ENCODE data around the gene NRG3. TPM values are rescaled to one million over a fixed set of nuclear protein-coding genes. Genes with fewer than 3 reads are reported as not detected.
"Not testable (repeated sequence)": the region's sequence is repeated elsewhere in the genome, so short reads cannot be mapped to it uniquely, and the experiment has no call there.

Gene NRG3
- total RNA-seq, 1 donor from 2014 or later: 1.6 TPM

DNA sequence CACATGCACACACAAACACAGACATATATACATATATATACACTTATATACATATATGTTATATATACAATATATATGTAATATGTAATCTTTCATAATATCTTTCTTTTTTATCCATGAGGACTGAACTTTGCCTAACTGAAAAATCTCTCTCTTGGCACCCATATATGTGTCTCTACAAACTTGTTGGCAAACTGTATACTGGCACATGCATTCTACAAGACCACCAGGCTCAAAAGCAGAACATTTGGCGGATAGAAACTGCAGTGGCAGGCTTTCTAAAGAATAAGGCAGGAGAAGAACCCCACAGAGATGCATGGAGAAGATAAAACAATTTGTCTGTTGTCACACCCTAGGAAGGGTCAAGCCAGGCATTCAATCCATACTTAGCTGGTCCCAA lies 165.3 kb downstream of the NRG3 start:
- TF ChIP-seq, protein P1, sequence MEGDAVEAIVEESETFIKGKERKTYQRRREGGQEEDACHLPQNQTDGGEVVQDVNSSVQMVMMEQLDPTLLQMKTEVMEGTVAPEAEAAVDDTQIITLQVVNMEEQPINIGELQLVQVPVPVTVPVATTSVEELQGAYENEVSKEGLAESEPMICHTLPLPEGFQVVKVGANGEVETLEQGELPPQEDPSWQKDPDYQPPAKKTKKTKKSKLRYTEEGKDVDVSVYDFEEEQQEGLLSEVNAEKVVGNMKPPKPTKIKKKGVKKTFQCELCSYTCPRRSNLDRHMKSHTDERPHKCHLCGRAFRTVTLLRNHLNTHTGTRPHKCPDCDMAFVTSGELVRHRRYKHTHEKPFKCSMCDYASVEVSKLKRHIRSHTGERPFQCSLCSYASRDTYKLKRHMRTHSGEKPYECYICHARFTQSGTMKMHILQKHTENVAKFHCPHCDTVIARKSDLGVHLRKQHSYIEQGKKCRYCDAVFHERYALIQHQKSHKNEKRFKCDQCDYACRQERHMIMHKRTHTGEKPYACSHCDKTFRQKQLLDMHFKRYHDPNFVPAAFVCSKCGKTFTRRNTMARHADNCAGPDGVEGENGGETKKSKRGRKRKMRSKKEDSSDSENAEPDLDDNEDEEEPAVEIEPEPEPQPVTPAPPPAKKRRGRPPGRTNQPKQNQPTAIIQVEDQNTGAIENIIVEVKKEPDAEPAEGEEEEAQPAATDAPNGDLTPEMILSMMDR (IDR thresholded peaks at IDR 0.05): no peak
- intact Hi-C loops (cut with DNase I): no loop called here
- no peak for DNase-seq (ENCODE audit: low spot score in 2 of 2)
- H3K9me3 ChIP-seq: no peaks in the 10 kb centered on the region
- H3K4me1 ChIP-seq: no peaks in the 10 kb centered on the region
- H3K4me3 ChIP-seq: no peak overlapping the region
- H3K27ac ChIP-seq: no peak overlapping the region
- no peaks in the 10 kb centered on the region for H3K27me3 ChIP-seq
- H3K36me3 ChIP-seq: no peaks in the 10 kb centered on the region

DNA sequence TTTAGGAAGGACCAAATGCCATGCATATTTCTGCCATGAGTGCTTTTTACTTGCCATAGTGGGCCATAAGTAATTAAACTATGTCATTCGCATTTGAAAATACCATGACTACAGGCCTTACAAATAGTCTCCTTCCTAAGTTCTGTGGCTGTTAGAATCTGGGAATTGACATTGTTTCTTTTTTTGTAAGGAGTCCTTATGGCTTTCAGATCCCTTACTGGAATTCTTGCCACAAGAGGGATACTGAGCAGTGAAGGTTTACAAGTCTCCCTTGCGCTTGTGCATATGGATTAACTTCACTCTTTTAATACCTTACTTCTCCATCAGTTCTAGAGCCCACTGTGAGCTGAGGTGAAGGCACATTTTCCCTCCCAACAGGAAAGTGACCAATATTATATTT lies 166.0 kb downstream of the NRG3 start:
- intact Hi-C loops (cut with DNase I): no loop called here
- H3K9me3 ChIP-seq: no peaks in the 10 kb centered on the region
- H3K27ac ChIP-seq: no peak overlapping the region
- no peak overlapping the region for H3K4me3 ChIP-seq
- TF ChIP-seq, protein P1 (IDR thresholded peaks at IDR 0.05): no peak
- DNase-seq (ENCODE audit: low spot score in 2 of 2): no peak
- no peaks in the 10 kb centered on the region for H3K27me3 ChIP-seq
- no peaks in the 10 kb centered on the region for H3K36me3 ChIP-seq
- H3K4me1 ChIP-seq: no peaks in the 10 kb centered on the region

DNA sequence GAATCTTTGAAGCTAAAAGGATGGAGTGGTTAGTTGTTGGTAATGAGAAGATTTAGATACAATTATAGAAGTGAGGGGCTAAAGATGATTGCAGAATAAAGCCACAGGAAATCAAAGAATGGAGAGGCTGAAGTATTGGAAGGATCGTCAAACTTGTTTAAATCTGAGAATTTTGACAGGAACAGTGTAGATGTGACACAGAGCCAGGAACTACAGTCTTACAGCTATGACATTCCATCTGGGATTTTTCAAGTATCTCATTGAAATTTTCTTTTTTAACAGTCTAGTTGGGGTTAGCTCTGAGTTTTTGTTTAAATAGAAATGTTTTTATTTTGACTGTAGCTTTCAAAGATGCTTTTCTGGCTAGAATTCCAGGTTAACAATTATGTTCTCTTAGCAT lies 181.4 kb downstream of the NRG3 start:
- H3K4me1 ChIP-seq: no peaks in the 10 kb centered on the region
- no peak for DNase-seq (ENCODE audit: low spot score in 2 of 2)
- no peaks in the 10 kb centered on the region for H3K36me3 ChIP-seq
- no peaks in the 10 kb centered on the region for H3K9me3 ChIP-seq
- no peaks in the 10 kb centered on the region for H3K27me3 ChIP-seq
- intact Hi-C loops (cut with DNase I): no loop called here
- H3K27ac ChIP-seq: no peak overlapping the region
- TF ChIP-seq, protein P1 (IDR thresholded peaks at IDR 0.05): no peak
- no peak overlapping the region for H3K4me3 ChIP-seq

DNA sequence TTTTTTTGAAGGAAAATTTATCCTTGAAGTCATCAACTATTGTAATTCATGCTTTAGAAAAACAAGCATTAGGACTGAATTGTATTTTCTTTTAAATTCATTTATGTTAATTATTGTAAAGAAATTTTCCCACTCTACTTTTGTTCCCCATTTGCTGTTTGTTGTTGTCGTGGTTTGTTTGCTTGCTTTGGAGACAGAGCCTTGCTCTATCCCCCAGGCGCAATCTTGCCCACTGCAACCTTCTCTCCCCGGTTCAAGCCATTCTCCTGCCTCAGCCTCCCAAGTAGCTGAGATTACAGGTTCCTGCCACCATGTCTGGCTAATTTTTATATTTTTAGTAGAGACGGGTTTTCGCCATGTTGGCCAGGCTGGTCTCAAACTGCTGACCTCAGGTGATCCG lies 192.2 kb downstream of the NRG3 start:
- DNase-seq (ENCODE audit: low spot score in 2 of 2); H3K4me1 ChIP-seq; H3K36me3 ChIP-seq: not testable (repeated sequence)

DNA sequence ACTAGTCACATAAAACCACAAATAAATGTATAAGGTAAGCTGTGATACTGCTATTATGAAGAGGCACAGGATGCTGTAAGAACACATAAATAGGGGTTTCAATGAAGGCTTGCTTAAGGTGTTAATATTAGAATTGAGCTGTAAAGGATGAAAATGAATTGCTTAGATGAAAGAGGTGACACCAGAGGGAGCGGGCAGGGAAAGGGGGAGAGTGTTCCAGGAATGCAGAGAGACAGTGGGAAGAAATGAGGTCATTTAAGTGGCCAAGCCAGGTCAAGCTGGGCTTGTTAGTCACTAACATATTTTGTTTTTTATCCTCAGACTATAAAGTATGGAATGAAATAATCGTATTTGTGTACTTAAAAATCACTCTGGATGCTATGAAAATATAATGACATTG lies 193.5 kb downstream of the NRG3 start:
- no peaks in the 10 kb centered on the region for H3K36me3 ChIP-seq
- TF ChIP-seq, protein P1 (IDR thresholded peaks at IDR 0.05): no peak
- intact Hi-C loops (cut with DNase I): no loop called here
- DNase-seq (ENCODE audit: low spot score in 2 of 2): no peak
- no peak overlapping the region for H3K27ac ChIP-seq
- H3K27me3 ChIP-seq: no peaks in the 10 kb centered on the region
- H3K4me3 ChIP-seq: no peak overlapping the region
- H3K4me1 ChIP-seq: no peaks in the 10 kb centered on the region
- no peaks in the 10 kb centered on the region for H3K9me3 ChIP-seq

More for the DNA sequence above, 192.2 kb downstream of the NRG3 start:
- intact Hi-C loops (cut with DNase I); H3K27me3 ChIP-seq; H3K27ac ChIP-seq; H3K9me3 ChIP-seq; H3K4me3 ChIP-seq: not testable (repeated sequence)

DNA sequence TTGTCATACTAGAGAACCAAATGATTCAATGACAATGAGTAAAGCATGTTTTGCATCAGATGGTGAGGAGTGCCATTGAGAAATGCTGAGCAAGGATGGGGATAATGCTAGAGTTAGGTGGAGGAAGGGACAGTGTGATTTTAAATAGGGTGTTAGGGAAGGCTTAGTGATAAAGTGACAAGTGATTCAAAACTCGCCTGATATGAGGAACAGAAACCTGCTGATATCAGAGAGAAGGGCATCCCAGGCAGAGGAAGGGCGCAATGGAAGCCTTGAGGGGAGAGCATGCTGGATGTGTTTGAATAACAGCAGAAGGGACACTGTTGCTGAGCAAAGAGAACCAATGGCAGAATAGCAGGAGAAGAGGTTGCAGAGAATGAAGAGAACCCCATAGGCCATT lies 196.2 kb downstream of the NRG3 start:
- no peak overlapping the region for H3K27ac ChIP-seq
- no peaks in the 10 kb centered on the region for H3K27me3 ChIP-seq
- H3K4me1 ChIP-seq: no peaks in the 10 kb centered on the region
- TF ChIP-seq, protein P1 (IDR thresholded peaks at IDR 0.05): no peak
- no peaks in the 10 kb centered on the region for H3K9me3 ChIP-seq
- no peak for DNase-seq (ENCODE audit: low spot score in 2 of 2)
- H3K36me3 ChIP-seq: no peaks in the 10 kb centered on the region
- H3K4me3 ChIP-seq: no peak overlapping the region
- intact Hi-C loops (cut with DNase I): no loop called here
